GM12878 (cell line): ENCODE results near the gene GTSE1. TPM values are rescaled to one million over a fixed set of nuclear protein-coding genes. Genes with fewer than 3 reads are reported as not detected.

Source experiments
- ATAC-seq: fragments of 200-7000 bp; cut with Tn5 transposase; 3 replicates; pipeline ENCODE4 v1.9.1; 2020; ENCODE audit warnings: mild to moderate bottlenecking, moderate library complexity
- BruUV-seq: library from RNA; stranded (reverse); fragments of 400-500 nt; replicated peaks from 2 replicates; lab custom pipeline; 2021; lab: Mats Ljungman, UMichigan
- CTCF ChIA-PET: fragments of 300-600 bp; sonication (Branson Sonifier 250); formaldehyde crosslinking; extraction: SDS; loops from one replicate; lab custom pipeline; 2021; ENCODE audit warnings: inconsistent platforms; lab: Yijun Ruan, JAX
- POLR2A ChIA-PET: fragments of 350-600 bp; formaldehyde crosslinking; extraction: SDS; loops from one replicate; lab custom pipeline; 2021; ENCODE audit warnings: inconsistent platforms; lab: Charles Lee
- RAD21 ChIA-PET: fragments of 300-600 bp; sonication (Branson Sonifier 250); formaldehyde crosslinking; loops from one replicate; lab custom pipeline; 2023; ENCODE audit warnings: antibody characterized with exemption; ENCODE audit not compliant: unreplicated experiment; lab: Charles Lee
- SMC1A ChIA-PET: fragments of 300-600 bp; sonication (Branson Sonifier 250); formaldehyde crosslinking; loops from one replicate; lab custom pipeline; 2023; ENCODE audit not compliant: unreplicated experiment, uncharacterized antibody; lab: Charles Lee
- DNase-seq: peaks from one replicate; pipeline ENCODE4 v3.0.0-alpha.2; 2011; ENCODE audit warnings: low read depth, low spot score
- FAIRE-seq: peaks from 3 replicates; lab custom pipeline; 2011; peaks lifted over from hg19 to GRCh38; lab: Jason Lieb, UNC
- H2AFZ ChIP-seq: 2 replicates; pipeline ENCODE4 v1.6.0; 2011; ENCODE audit warnings: low read depth, low read length, control low read depth; ENCODE audit not compliant: control insufficient read depth
- H3K27ac ChIP-seq: 2 replicates; pipeline ENCODE4 v1.5.1; 2011; ENCODE audit warnings: control low read depth; ENCODE audit not compliant: control insufficient read depth, insufficient read depth
- H3K27me3 ChIP-seq, 2 experiments: replicated peaks in 1 of 2; 2 replicates each; pipeline versions ENCODE4 v1.6.0 to v1.6.1; 2011; ENCODE audit warnings: low read length in 1 of 2; ENCODE audit not compliant: control insufficient read depth in 2 of 2, insufficient read depth in 2 of 2
- H3K36me3 ChIP-seq, 2 experiments: 2 replicates each; pipeline ENCODE4 v1.5.1; 2011; ENCODE audit warnings: low read length in 1 of 2; ENCODE audit not compliant: control insufficient read depth in 2 of 2, insufficient read depth in 2 of 2
- H3K4me1 ChIP-seq: 2 replicates; pipeline ENCODE4 v1.6.1; 2011; ENCODE audit warnings: mild to moderate bottlenecking, low read length, moderate library complexity, mixed read lengths; ENCODE audit not compliant: control insufficient read depth, insufficient read depth
- H3K4me2 ChIP-seq: 2 replicates; pipeline ENCODE4 v1.6.0; 2011; ENCODE audit warnings: control low read depth; ENCODE audit not compliant: control insufficient read depth, insufficient read depth
- H3K4me3 ChIP-seq: fragments of 200-600 bp; sonication (generic); 2 replicates; pipeline ENCODE4 v1.5.1; 2016
- H3K79me2 ChIP-seq: 2 replicates; pipeline ENCODE4 v1.6.0; 2011; ENCODE audit warnings: low read length; ENCODE audit not compliant: control insufficient read depth, insufficient read depth
- H3K9ac ChIP-seq: 2 replicates; pipeline ENCODE4 v1.8.0; 2011; ENCODE audit warnings: low read length, control low read depth, mixed read lengths; ENCODE audit not compliant: control insufficient read depth, insufficient read depth
- H3K9me3 ChIP-seq: replicated peaks from 3 replicates; pipeline ENCODE4 v1.5.1; 2011; ENCODE audit warnings: mild to moderate bottlenecking, low read length; ENCODE audit not compliant: control insufficient read depth, insufficient read depth
- H4K20me1 ChIP-seq: 2 replicates; pipeline ENCODE4 v1.6.0; 2011; ENCODE audit not compliant: control insufficient read depth, insufficient read depth
- EP300 ChIP-seq, 2 experiments: fragments of 150-350 bp in 1 of 2; IDR thresholded peaks; 2 replicates each; pipeline ENCODE4 v1.6.1; 2011 to 2012; ENCODE audit warnings: low read depth in 2 of 2, low read length in 2 of 2, borderline replicate concordance in 1 of 2, improper control_type of control experiment in 1 of 2, inconsistent platforms in 1 of 2; ENCODE audit not compliant: control insufficient read depth in 1 of 2
- EZH2 ChIP-seq: IDR thresholded peaks from 2 replicates; pipeline ENCODE4 v1.6.1; 2012; ENCODE audit warnings: low read depth, mild to moderate bottlenecking, control low read depth, inconsistent platforms, low read length, borderline replicate concordance; ENCODE audit not compliant: control insufficient read depth
- HCFC1 ChIP-seq: fragments of 150-350 bp; IDR thresholded peaks from 2 replicates; pipeline ENCODE4 v1.6.1; 2014; ENCODE audit warnings: low read length
- HDAC2 ChIP-seq: fragments of 200-600 bp; sonication (generic); IDR thresholded peaks from 2 replicates; pipeline ENCODE4 v1.6.1; 2017
- JUNB ChIP-seq: IDR thresholded peaks from 2 replicates; pipeline ENCODE4 v1.6.1; 2016; ENCODE audit warnings: antibody characterized with exemption, mild to moderate bottlenecking
- NFXL1 ChIP-seq: fragments of 450-650 bp; IDR thresholded peaks from 2 replicates; pipeline ENCODE4 v1.6.1; 2017; ENCODE audit warnings: antibody characterized with exemption, mild to moderate bottlenecking, borderline replicate concordance
- NFYB ChIP-seq: IDR thresholded peaks from 2 replicates; pipeline ENCODE4 v1.6.1; 2011; ENCODE audit warnings: low read depth, mild to moderate bottlenecking, low read length, improper control_type of control experiment, moderate library complexity; ENCODE audit not compliant: insufficient read depth
- NRF1 ChIP-seq: conservative IDR thresholded peaks from 2 replicates; pipeline ENCODE4 v1.6.1; 2011; ENCODE audit warnings: mild to moderate bottlenecking, low read depth, low read length, improper control_type of control experiment
- SMARCA5 ChIP-seq: fragments of 450-650 bp; IDR thresholded peaks from 2 replicates; pipeline ENCODE4 v1.6.1; 2017; ENCODE audit warnings: mild to moderate bottlenecking
- SPI1 ChIP-seq: IDR thresholded peaks from 2 replicates; pipeline ENCODE4 v1.6.1; 2011; ENCODE audit warnings: low read depth, mild to moderate bottlenecking, low read length, moderate library complexity, borderline replicate concordance; ENCODE audit not compliant: insufficient read depth
- STAT1 ChIP-seq: fragments of 450-650 bp; conservative IDR thresholded peaks from 2 replicates; pipeline ENCODE4 v1.6.1; 2014; ENCODE audit warnings: antibody characterized with exemption, mild to moderate bottlenecking
- ZBED1 ChIP-seq: IDR thresholded peaks from 2 replicates; pipeline ENCODE4 v1.6.1; 2016; ENCODE audit warnings: borderline replicate concordance
- WGBS: methylation state at CpG from one replicate; pipeline ENCODE4 v1.1.6; 2016; ENCODE audit warnings: low lambda C conversion rate; ENCODE audit not compliant: insufficient replicate concordance, insufficient coverage; ENCODE audit errors: missing lambda C conversion rate; 5-methylcytosine and 5-hydroxymethylcytosine counted together
- in situ Hi-C: fragments of 300-500 bp; cut with MboI; formaldehyde crosslinking; loops from 9 replicates; pipeline ENCODE4 v1.14.3; 2018; ENCODE audit warnings: mixed read lengths
- intact Hi-C: fragments of 100-400 bp; cut with micrococcal nuclease; formaldehyde crosslinking; loops from one replicate; pipeline ENCODE4 v1.14.2; 2022; ENCODE audit not compliant: unreplicated experiment
- polyA plus RNA-seq, 11 experiments: library from polyadenylated mRNA; depleted of rRNA in 4 of 11; unstranded in 6 of 11; stranded (reverse) in 5 of 11; fragments of >200 nt; fragmentation: Nextera tagmentation in 4 of 11; fragmentation: Illumina TruSeq in 1 of 11; extraction: Ambion mirVana in 4 of 11; extraction: Trizol in 1 of 11; gene quantifications; 1 replicate in 1 of 11; 2 replicates in 10 of 11; pipeline versions ENCODE4 v1.2.1 to v1.2.3, GENCODE V29; 2011 to 2016; ENCODE audit warnings: inconsistent platforms in 2 of 11, missing spikeins in 2 of 11, low read depth in 1 of 11
- total RNA-seq, 4 experiments: library from RNA; depleted of rRNA in 3 of 4; stranded (reverse); fragments of >200 nt in 3 of 4; fragmentation: Illumina TruSeq in 1 of 4; extraction: Trizol in 1 of 4; gene quantifications; 2 replicates each; pipeline versions ENCODE4 v1.2.1 to v1.2.3, GENCODE V29; 2013 to 2021
- TF ChIP-seq, protein P1 (sequence below): fragments of 450-650 bp; IDR thresholded peaks from 2 replicates; pipeline ENCODE4 v1.6.1; 2016; ENCODE audit warnings: mild to moderate bottlenecking, moderate library complexity, borderline replicate concordance

GTSE1 gene
- total and polyA plus RNA-seq, 10 of the 15 experiments (the other 5 are each of a cell fraction or from before 2014, with no cell fraction given), result 6.6 to 46.2 (median 32.3) TPM

DNA sequence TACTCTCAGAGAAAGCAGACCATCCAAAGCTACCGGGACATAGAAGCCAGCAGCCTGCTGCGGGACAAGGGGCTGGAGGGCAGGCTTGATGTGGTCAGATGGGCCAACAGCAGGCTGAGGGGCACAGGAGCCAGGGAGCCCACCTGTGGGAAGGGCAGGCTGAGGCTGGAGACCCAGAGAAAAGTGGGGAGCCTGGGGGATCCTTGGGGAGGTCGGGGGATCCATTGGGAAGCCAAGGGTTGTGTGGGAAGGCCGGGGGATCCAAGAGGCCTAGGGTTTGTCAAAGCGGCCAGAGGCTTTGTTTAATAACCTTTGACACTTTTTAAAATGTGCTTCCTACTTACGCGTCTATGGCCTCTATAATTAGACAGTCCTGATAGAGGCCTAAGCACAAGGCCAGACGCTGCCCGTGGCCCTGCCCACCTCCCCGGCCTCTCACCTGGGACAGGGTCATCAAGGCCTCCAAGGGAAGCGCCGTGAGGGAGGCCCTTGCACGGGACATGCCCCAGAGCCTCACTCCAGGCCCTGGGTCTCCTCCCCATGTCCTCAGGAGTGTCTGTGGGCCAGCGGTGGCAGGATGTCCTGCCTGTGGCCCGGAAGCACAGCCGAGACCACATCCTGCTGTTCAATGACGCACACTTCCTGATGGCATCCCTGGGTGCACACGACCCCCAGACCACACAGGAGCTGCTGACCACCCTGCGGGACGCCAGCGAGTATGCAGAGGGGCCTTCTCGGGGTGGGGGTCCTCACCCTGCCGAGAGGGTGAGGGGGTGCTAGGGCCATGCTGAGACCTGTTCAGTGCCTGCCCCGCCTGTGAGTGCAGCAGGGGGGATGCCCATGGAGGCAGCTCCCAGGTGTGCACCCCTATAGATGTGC is 8.6 kb upstream of the GTSE1 start (continued):
- TF ChIP-seq EP300 (IDR thresholded peaks at IDR 0.05; ENCODE audit: borderline replicate concordance in 1 of 2, control insufficient read depth in 1 of 2, low read depth in 2 of 2, low read length in 2 of 2) (peak in 1 of 2 experiments; percentile 43; a peak in 1 of 4 replicates), HCFC1 (no peak), EZH2 (no peak), HDAC2 (no peak), NFYB (no peak), NRF1 (no peak), ZBED1 (no peak)

DNA sequence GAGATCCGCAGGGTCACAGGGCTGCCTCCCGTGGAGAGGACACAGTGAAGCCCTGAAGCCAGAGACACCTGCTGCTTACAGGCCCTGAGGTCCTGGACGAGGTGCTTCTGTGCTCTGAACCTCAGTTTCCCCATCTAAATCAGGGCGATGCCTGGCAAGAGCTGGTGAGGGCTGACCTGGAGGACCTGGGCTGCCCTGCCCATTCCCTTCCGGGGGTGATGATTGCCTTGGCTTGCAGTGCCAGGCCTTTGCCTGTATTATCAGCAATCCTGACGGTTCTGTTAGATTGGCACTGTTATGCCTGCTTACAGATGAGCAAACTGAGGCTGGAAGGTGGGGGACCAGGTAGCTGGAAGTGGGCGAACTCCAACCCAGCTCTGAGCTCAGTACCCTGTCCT is 7.8 kb upstream of the GTSE1 start:
- Histone ChIP-seq H2AFZ (peak overlapping the region; percentile 65; the same call in 1 of the 2 replicates), H3K4me2 (peak overlapping the region; percentile 99), H3K27ac (peak overlapping the region; percentile 86), H3K4me3 (peak overlapping the region; percentile 85; the same call in 1 of the 2 replicates), H3K36me3 (peaks cover 7 to 11% of the 10 kb centered on the region in 2 experiments; a peak in 3 of 4 replicates), H3K79me2 (peaks cover 17% of the 10 kb centered on the region), H3K27me3 (no peaks in the 10 kb centered on the region), H3K4me1 (peaks cover 33% of the 10 kb centered on the region), H3K9ac (peak overlapping the region; percentile 94), H4K20me1 (no peaks in the 10 kb centered on the region), H3K9me3 (no peaks in the 10 kb centered on the region; the same call in 2 of the 3 replicates)
- WGBS, result 78% methylated on average over 7 of the region's 7 CpGs
- no peak for FAIRE-seq
- ChIA-PET POLR2A (interaction anchor here (0.6 to 1.2 kb wide), 4 partner anchors 8 to 21 kb away, joined by 3 to 5 read pairs (median 4); partner anchors contain the start of gene TTC38), SMC1A (interaction anchor here (1.0 to 1.5 kb wide), 2 partner anchors 20 to 167 kb away, joined by 3 to 4 read pairs; no protein-coding TSS in a partner anchor), RAD21 (no interaction called here), CTCF (interaction anchor here (0.9 kb wide), 1 partner anchor 18 kb away, joined by 3 read pairs; no protein-coding TSS in a partner anchor)
- no peak for DNase-seq
- in situ Hi-C loops, result no loop called here
- ATAC-seq, result no peak
- no TSS peak for BruUV-seq
- intact Hi-C loops, result no loop called here
- TF ChIP-seq STAT1, result no peak
- TF ChIP-seq SPI1, result no peak
- TF ChIP-seq NFXL1, result no peak
- TF ChIP-seq, protein P1, sequence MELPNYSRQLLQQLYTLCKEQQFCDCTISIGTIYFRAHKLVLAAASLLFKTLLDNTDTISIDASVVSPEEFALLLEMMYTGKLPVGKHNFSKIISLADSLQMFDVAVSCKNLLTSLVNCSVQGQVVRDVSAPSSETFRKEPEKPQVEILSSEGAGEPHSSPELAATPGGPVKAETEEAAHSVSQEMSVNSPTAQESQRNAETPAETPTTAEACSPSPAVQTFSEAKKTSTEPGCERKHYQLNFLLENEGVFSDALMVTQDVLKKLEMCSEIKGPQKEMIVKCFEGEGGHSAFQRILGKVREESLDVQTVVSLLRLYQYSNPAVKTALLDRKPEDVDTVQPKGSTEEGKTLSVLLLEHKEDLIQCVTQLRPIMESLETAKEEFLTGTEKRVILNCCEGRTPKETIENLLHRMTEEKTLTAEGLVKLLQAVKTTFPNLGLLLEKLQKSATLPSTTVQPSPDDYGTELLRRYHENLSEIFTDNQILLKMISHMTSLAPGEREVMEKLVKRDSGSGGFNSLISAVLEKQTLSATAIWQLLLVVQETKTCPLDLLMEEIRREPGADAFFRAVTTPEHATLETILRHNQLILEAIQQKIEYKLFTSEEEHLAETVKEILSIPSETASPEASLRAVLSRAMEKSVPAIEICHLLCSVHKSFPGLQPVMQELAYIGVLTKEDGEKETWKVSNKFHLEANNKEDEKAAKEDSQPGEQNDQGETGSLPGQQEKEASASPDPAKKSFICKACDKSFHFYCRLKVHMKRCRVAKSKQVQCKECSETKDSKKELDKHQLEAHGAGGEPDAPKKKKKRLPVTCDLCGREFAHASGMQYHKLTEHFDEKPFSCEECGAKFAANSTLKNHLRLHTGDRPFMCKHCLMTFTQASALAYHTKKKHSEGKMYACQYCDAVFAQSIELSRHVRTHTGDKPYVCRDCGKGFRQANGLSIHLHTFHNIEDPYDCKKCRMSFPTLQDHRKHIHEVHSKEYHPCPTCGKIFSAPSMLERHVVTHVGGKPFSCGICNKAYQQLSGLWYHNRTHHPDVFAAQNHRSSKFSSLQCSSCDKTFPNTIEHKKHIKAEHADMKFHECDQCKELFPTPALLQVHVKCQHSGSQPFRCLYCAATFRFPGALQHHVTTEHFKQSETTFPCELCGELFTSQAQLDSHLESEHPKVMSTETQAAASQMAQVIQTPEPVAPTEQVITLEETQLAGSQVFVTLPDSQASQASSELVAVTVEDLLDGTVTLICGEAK, result no peak
- TF ChIP-seq JUNB, result no peak
- no peak for TF ChIP-seq SMARCA5
